A549 (cell line): ENCODE results near the gene ACOXL. TPM values are rescaled to one million over a fixed set of nuclear protein-coding genes. Genes with fewer than 3 reads are reported as not detected.

ENCODE experiments used
- ATAC-seq, 2 experiments: fragments of 200-7000 bp in 1 of 2; fragments of >200 bp in 1 of 2; cut with Nextera tagmentation in 1 of 2; cut with Tn5 transposase in 1 of 2; 3 replicates each; pipeline versions ENCODE4 v1.8.0 to v1.9.1; 2018 to 2020; ENCODE audit warnings: mild to moderate bottlenecking in 1 of 2, moderate library complexity in 1 of 2
- CTCF ChIA-PET: fragments of 300-600 bp; sonication (Branson Sonifier 250); formaldehyde crosslinking; extraction: SDS; loops from one replicate; lab custom pipeline; 2021; ENCODE audit warnings: antibody characterized with exemption, inconsistent platforms; lab: Yijun Ruan, JAX
- POLR2A ChIA-PET: fragments of 350-600 bp; formaldehyde crosslinking; extraction: SDS; loops from one replicate; lab custom pipeline; 2021; ENCODE audit warnings: antibody characterized with exemption, inconsistent platforms; lab: Yijun Ruan, JAX
- DNase-seq, 2 experiments: peaks; one replicate each; pipeline versions ENCODE4 v3.0.0 to v3.0.0-alpha.2; 2011 to 2016; ENCODE audit warnings: low read depth in 1 of 2, low spot score in 1 of 2
- FAIRE-seq: peaks from 2 replicates; lab custom pipeline; 2011; peaks lifted over from hg19 to GRCh38; lab: Jason Lieb, UNC
- H3K27ac ChIP-seq, 2 experiments: fragments of >200 bp; sonication (Bioruptor Twin); formaldehyde crosslinking; 3 replicates each; pipeline ENCODE4 v1.5.1; 2016 to 2017
- H3K4me1 ChIP-seq: fragments of >200 bp; sonication (Bioruptor Twin); formaldehyde crosslinking; 3 replicates; pipeline ENCODE4 v1.6.1; 2016
- H3K4me2 ChIP-seq: fragments of >200 bp; sonication (Bioruptor Twin); formaldehyde crosslinking; 3 replicates; pipeline ENCODE4 v1.6.1; 2016
- H3K4me3 ChIP-seq: fragments of >200 bp; sonication (Bioruptor Twin); formaldehyde crosslinking; 3 replicates; pipeline ENCODE4 v1.5.1; 2016
- H3K9me3 ChIP-seq: fragments of >200 bp; sonication (Bioruptor Twin); formaldehyde crosslinking; 3 replicates; pipeline ENCODE4 v1.6.1; 2016
- CBX8 ChIP-seq: fragments of 200-600 bp; sonication (generic); IDR thresholded peaks from 2 replicates; pipeline ENCODE4 v1.6.1; 2016
- EHMT2 ChIP-seq: fragments of 200-600 bp; sonication (generic); IDR thresholded peaks from 2 replicates; pipeline ENCODE4 v1.6.1; 2016; ENCODE audit warnings: antibody characterized with exemption, low read depth, mild to moderate bottlenecking, moderate library complexity
- FOSB ChIP-seq: fragments of 250-450 bp; sonication (Bioruptor Pico); IDR thresholded peaks from 2 replicates; pipeline ENCODE4 v1.5.0; 2020; ENCODE audit warnings: mild to moderate bottlenecking, moderate library complexity
- FOXS1 ChIP-seq: fragments of 250-450 bp; sonication (Bioruptor Pico); IDR thresholded peaks from 2 replicates; pipeline ENCODE4 v1.5.0; 2020; ENCODE audit warnings: mild to moderate bottlenecking, moderate library complexity
- HDAC2 ChIP-seq: fragments of 200-600 bp; sonication (generic); IDR thresholded peaks from 2 replicates; pipeline ENCODE4 v1.6.1; 2016
- JUNB ChIP-seq: fragments of >200 bp; sonication (Bioruptor Twin); formaldehyde crosslinking; IDR thresholded peaks from 2 replicates; pipeline ENCODE4 v1.6.1; 2016
- KDM1A ChIP-seq: fragments of 200-600 bp; sonication (generic); IDR thresholded peaks from 2 replicates; pipeline ENCODE4 v1.6.1; 2016; ENCODE audit warnings: low read depth, mild to moderate bottlenecking
- MAFK ChIP-seq: fragments of 450-650 bp; IDR thresholded peaks from 2 replicates; pipeline ENCODE4 v1.6.1; 2014; ENCODE audit not compliant: partially characterized antibody
- MAX ChIP-seq: IDR thresholded peaks from 2 replicates; pipeline ENCODE4 v1.6.1; 2012
- MAZ ChIP-seq: fragments of 150-350 bp; IDR thresholded peaks from 2 replicates; pipeline ENCODE4 v1.6.1; 2014; ENCODE audit warnings: antibody characterized with exemption, low read depth, low read length, borderline replicate concordance
- NFE2L2 ChIP-seq: fragments of 150-350 bp; conservative IDR thresholded peaks from 2 replicates; pipeline ENCODE4 v1.6.1; 2014; ENCODE audit warnings: low read length
- PBX3 ChIP-seq: IDR thresholded peaks from 2 replicates; pipeline ENCODE4 v1.6.1; 2012
- RAD21 ChIP-seq, 2 experiments: fragments of >200 bp in 1 of 2; sonication (Bioruptor Twin) in 1 of 2; formaldehyde crosslinking in 1 of 2; IDR thresholded peaks in 1 of 2; conservative IDR thresholded peaks in 1 of 2; 2 replicates in 1 of 2; 3 replicates in 1 of 2; pipeline ENCODE4 v1.6.1; 2012 to 2018; ENCODE audit warnings: inconsistent platforms in 1 of 2
- RARB ChIP-seq: fragments of 250-450 bp; sonication (Bioruptor Pico); IDR thresholded peaks from 2 replicates; pipeline ENCODE4 v1.8.0; 2021; ENCODE audit warnings: mild to moderate bottlenecking, moderate library complexity
- RCOR1 ChIP-seq: fragments of 150-350 bp; IDR thresholded peaks from 2 replicates; pipeline ENCODE4 v1.6.1; 2014; ENCODE audit warnings: antibody characterized with exemption, low read length, low read depth
- RFX5 ChIP-seq: fragments of 450-650 bp; IDR thresholded peaks from 2 replicates; pipeline ENCODE4 v1.7.1; 2014; ENCODE audit warnings: antibody characterized with exemption, mild to moderate bottlenecking, moderate library complexity
- SREBF2 ChIP-seq: fragments of 450-650 bp; IDR thresholded peaks from 2 replicates; pipeline ENCODE4 v1.6.1; 2014; ENCODE audit warnings: mild to moderate bottlenecking, moderate library complexity
- TFCP2L1 ChIP-seq: fragments of 250-450 bp; sonication (Bioruptor Pico); IDR thresholded peaks from 2 replicates; pipeline ENCODE4 v1.5.0; 2021; ENCODE audit warnings: mild to moderate bottlenecking
- TP53 ChIP-seq: fragments of 250-450 bp; sonication (Bioruptor Pico); IDR thresholded peaks from 2 replicates; pipeline ENCODE4 v1.5.0; 2021; ENCODE audit warnings: mild to moderate bottlenecking, moderate library complexity
- ZSCAN20 ChIP-seq: fragments of 250-450 bp; sonication (Bioruptor Pico); IDR thresholded peaks from 2 replicates; pipeline ENCODE4 v1.8.0; 2022; ENCODE audit warnings: mild to moderate bottlenecking, moderate library complexity
- WGBS: methylation state at CpG from one replicate; pipeline ENCODE4 v1.1.6; 2017; ENCODE audit errors: missing lambda C conversion rate; 5-methylcytosine and 5-hydroxymethylcytosine counted together
- polyA plus RNA-seq, 4 experiments: library from polyadenylated mRNA; depleted of rRNA in 3 of 4; stranded (reverse); fragments of >200 nt; fragmentation: RNase III in 1 of 4; extraction: RNeasy Plus Mini Kit Qiagen cat#74134 plus additional on column Dnase treatment in 1 of 4; gene quantifications; 2 replicates in 3 of 4; 3 replicates in 1 of 4; pipeline ENCODE4 v1.2.3, GENCODE V29; 2011 to 2017
- TF ChIP-seq, protein P1 (sequence below): fragments of 450-650 bp; IDR thresholded peaks from 2 replicates; pipeline ENCODE4 v1.6.1; 2014; ENCODE audit warnings: antibody characterized with exemption
- TF ChIP-seq, protein P2 (sequence below): fragments of >200 bp; sonication (Bioruptor Twin); formaldehyde crosslinking; IDR thresholded peaks from 3 replicates; pipeline ENCODE4 v1.6.1; 2016

The ACOXL gene
- polyA plus RNA-seq, 2 of the 4 experiments (the other 2 are of a cell fraction), result not detected

DNA sequence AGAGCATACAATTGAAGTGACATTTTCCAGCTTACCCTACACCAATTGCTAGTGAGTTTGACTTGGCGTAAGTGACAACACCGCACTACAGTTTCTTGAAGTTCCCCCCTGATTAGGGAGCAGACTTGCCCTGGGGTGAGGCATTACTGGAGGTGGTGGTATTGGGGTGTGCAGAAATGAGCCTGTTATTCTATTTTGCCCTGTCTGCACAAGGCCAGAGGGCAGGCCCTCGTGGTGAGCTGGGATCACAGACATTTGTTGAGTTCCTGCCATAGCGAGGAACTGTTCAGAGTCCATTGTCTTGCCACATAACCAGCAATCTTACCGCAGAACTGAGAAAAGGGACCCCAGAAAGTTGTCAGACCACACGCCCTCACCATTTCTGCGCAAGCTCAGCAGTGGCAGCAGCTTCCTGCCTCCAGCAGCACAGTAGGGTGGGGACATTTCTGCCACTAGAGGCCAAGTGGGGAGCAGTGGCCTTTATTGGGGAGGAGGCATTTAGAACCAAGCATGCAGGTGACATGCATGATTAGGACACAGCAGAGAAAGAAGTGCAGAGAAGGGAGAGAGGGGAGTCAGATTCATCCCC is 284.8 kb downstream of the ACOXL start:
- TF ChIP-seq TFCP2L1 (no peak), RCOR1 (no peak), FOXS1 (CRISPR knock-in tag) (no peak), RAD21 (conservative IDR thresholded peaks at IDR 0.05 in 1 of 2, IDR thresholded peaks at IDR 0.05 in 1 of 2) (no peak), ZSCAN20 (CRISPR knock-in tag) (no peak)
- no peak for FAIRE-seq

GRCh38 chr2:111017909-111018308 is 285.5 kb downstream of the ACOXL start:
- DNase-seq (no peak), FAIRE-seq (no peak), ATAC-seq (no peak)
- 57% methylated on average over 7 of the region's 7 CpGs for WGBS
- Histone ChIP-seq H3K4me2 (no peak overlapping the region), H3K4me3 (no peak overlapping the region), H3K9me3 (0 out of 3 replicates have a peak, but pooled peaks cover under 1% of the 10 kb centered on the region), H3K27ac (no peak overlapping the region), H3K4me1 (no peaks in the 10 kb centered on the region)
- CTCF ChIA-PET, result interaction anchor here (0.6 kb wide), 1 partner anchor 1879 kb away, joined by 3 read pairs; no protein-coding TSS in a partner anchor
- POLR2A ChIA-PET, result no interaction called here
- TF ChIP-seq, protein P1, sequence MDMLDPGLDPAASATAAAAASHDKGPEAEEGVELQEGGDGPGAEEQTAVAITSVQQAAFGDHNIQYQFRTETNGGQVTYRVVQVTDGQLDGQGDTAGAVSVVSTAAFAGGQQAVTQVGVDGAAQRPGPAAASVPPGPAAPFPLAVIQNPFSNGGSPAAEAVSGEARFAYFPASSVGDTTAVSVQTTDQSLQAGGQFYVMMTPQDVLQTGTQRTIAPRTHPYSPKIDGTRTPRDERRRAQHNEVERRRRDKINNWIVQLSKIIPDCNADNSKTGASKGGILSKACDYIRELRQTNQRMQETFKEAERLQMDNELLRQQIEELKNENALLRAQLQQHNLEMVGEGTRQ, result no peak
- TF ChIP-seq MAFK, result peak; percentile 77

More for the DNA sequence above, 284.8 kb downstream of the ACOXL start:
- H3K4me1 ChIP-seq, result no peaks in the 10 kb centered on the region
- H3K27ac ChIP-seq, result no peak overlapping the region
- ChIA-PET CTCF (no interaction called here), POLR2A (no interaction called here)
- ATAC-seq, result no peak; a peak in 1 of 6 replicates
- DNase-seq, result no peak
- H3K4me2 ChIP-seq, result no peak overlapping the region
- peaks cover 8% of the 10 kb centered on the region; the same call in 2 of the 3 replicates for H3K9me3 ChIP-seq
- WGBS, result 97% methylated on average over 2 of the region's 7 CpGs
- no peak overlapping the region for H3K4me3 ChIP-seq

GRCh38 chr2:111019381-111019780 is 287.0 kb downstream of the ACOXL start:
- ATAC-seq (no peak), FAIRE-seq (no peak), DNase-seq (no peak)
- Histone ChIP-seq H3K4me3 (no peak overlapping the region), H3K4me2 (no peak overlapping the region), H3K27ac (no peak overlapping the region), H3K4me1 (no peaks in the 10 kb centered on the region), H3K9me3 (no peaks in the 10 kb centered on the region)
- WGBS, result 82% methylated on average over 10 of the region's 10 CpGs
- CTCF ChIA-PET, result interaction anchor here (0.7 kb wide), 1 partner anchor 1201 kb away, joined by 3 read pairs; no protein-coding TSS in a partner anchor
- TF ChIP-seq MAZ (no peak), FOSB (CRISPR knock-in tag) (no peak), RFX5 (no peak), RAD21 (conservative IDR thresholded peaks at IDR 0.05 in 1 of 2, IDR thresholded peaks at IDR 0.05 in 1 of 2) (no peak), SREBF2 (no peak), HDAC2 (no peak)
- TF ChIP-seq, protein P2, sequence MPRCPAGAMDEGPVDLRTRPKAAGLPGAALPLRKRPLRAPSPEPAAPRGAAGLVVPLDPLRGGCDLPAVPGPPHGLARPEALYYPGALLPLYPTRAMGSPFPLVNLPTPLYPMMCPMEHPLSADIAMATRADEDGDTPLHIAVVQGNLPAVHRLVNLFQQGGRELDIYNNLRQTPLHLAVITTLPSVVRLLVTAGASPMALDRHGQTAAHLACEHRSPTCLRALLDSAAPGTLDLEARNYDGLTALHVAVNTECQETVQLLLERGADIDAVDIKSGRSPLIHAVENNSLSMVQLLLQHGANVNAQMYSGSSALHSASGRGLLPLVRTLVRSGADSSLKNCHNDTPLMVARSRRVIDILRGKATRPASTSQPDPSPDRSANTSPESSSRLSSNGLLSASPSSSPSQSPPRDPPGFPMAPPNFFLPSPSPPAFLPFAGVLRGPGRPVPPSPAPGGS, result no peak
- POLR2A ChIA-PET, result no interaction called here

GRCh38 chr2:111022633-111023032 is 290.3 kb downstream of the ACOXL start:
- CTCF ChIA-PET, result no interaction called here
- H3K4me3 ChIP-seq, result no peak overlapping the region
- DNase-seq, result no peak
- TF ChIP-seq NFE2L2, result no peak
- TF ChIP-seq, all 56 proteins: peak for 0
- 51% methylated on average over 6 of the region's 7 CpGs for WGBS
- ATAC-seq (no peak), FAIRE-seq (no peak)
- Histone ChIP-seq H3K4me1 (no peaks in the 10 kb centered on the region), H3K27ac (no peak overlapping the region), H3K9me3 (no peaks in the 10 kb centered on the region), H3K4me2 (no peak overlapping the region)
- POLR2A ChIA-PET, result no interaction called here

- TF ChIP-seq TP53 (CRISPR knock-in tag), result no peak
- no peak for TF ChIP-seq PBX3
- TF ChIP-seq EHMT2, result no peak
- TF ChIP-seq JUNB, result no peak
- TF ChIP-seq SREBF2, result no peak
- TF ChIP-seq KDM1A, result no peak
- no peak for TF ChIP-seq RAD21 (conservative IDR thresholded peaks at IDR 0.05 in 1 of 2, IDR thresholded peaks at IDR 0.05 in 1 of 2)
- TF ChIP-seq RARB (CRISPR knock-in tag), result no peak
- no peak for TF ChIP-seq ZSCAN20 (CRISPR knock-in tag)
- TF ChIP-seq, protein P1, result no peak
- no peak for TF ChIP-seq MAX
- no peak for TF ChIP-seq TFCP2L1
- no peak for TF ChIP-seq CBX8
- DNase-seq (no peak), FAIRE-seq (no peak), ATAC-seq (no peak)
- Histone ChIP-seq H3K4me3 (no peak overlapping the region), H3K4me2 (no peak overlapping the region), H3K27ac (no peak overlapping the region), H3K4me1 (no peaks in the 10 kb centered on the region), H3K9me3 (no peaks in the 10 kb centered on the region)
- CTCF ChIA-PET, result no interaction called here
- POLR2A ChIA-PET, result no interaction called here
- WGBS, result 55% methylated on average over 4 of the region's 4 CpGs
Observed at GRCh38 chr2:111024496-111024895, 292.1 kb downstream of the ACOXL start.
